OCI-LY7 (cell line): ENCODE measurements around the gene SGO1. TPM values are rescaled to one million over a fixed set of nuclear protein-coding genes. Genes with fewer than 3 reads are reported as not detected.

Source experiments
- BruUV-seq: library from RNA; stranded (reverse); fragments of 400-500 nt; replicated peaks from 2 replicates; lab custom pipeline; 2021; lab: Mats Ljungman, UMichigan
- CTCF ChIA-PET: fragments of 300-600 bp; sonication (Branson Sonifier 250); formaldehyde crosslinking; loops from one replicate; lab custom pipeline; 2022; ENCODE audit warnings: antibody characterized with exemption; ENCODE audit not compliant: unreplicated experiment; lab: Charles Lee
- POLR2A ChIA-PET: fragments of 300-600 bp; sonication (Branson Sonifier 250); formaldehyde crosslinking; loops from one replicate; lab custom pipeline; 2022; ENCODE audit warnings: antibody characterized with exemption; lab: Charles Lee
- DNase-seq: peaks from one replicate; pipeline ENCODE4 v3.0.0-alpha.2; 2015; ENCODE audit warnings: low spot score
- H2AFZ ChIP-seq: fragments of 200-600 bp; sonication (generic), shearing (Covaris generic); 2 replicates; pipeline ENCODE4 v1.6.1; 2014; ENCODE audit warnings: mild to moderate bottlenecking, antibody characterized with exemption, low read length, moderate library complexity
- H3K27ac ChIP-seq: fragments of 200-600 bp; sonication (generic); 2 replicates; pipeline ENCODE4 v1.5.1; 2014; ENCODE audit warnings: mixed run types, low read depth, mild to moderate bottlenecking, moderate library complexity, low read length, inconsistent platforms; ENCODE audit not compliant: poor library complexity, severe bottlenecking
- H3K36me3 ChIP-seq: fragments of 200-600 bp; sonication (generic); 2 replicates; pipeline ENCODE4 v1.6.1; 2014; ENCODE audit warnings: mild to moderate bottlenecking, antibody characterized with exemption, low read length, moderate library complexity, mixed read lengths; ENCODE audit not compliant: insufficient read depth
- H3K4me1 ChIP-seq: fragments of 200-600 bp; sonication (generic); 2 replicates; pipeline ENCODE4 v1.5.1; 2014; ENCODE audit warnings: mild to moderate bottlenecking, low read length; ENCODE audit not compliant: insufficient read depth, poor library complexity, severe bottlenecking
- H3K4me2 ChIP-seq: fragments of 200-600 bp; sonication (generic); 2 replicates; pipeline ENCODE4 v1.6.1; 2014; ENCODE audit warnings: mild to moderate bottlenecking, low read length
- H3K4me3 ChIP-seq: fragments of 200-600 bp; sonication (generic); 2 replicates; pipeline ENCODE4 v1.5.1; 2014; ENCODE audit warnings: mild to moderate bottlenecking, low read depth, low read length; ENCODE audit not compliant: poor library complexity, severe bottlenecking
- H3K79me2 ChIP-seq: fragments of 200-600 bp; sonication (generic); 2 replicates; pipeline ENCODE4 v1.6.1; 2016; ENCODE audit warnings: low read depth, mild to moderate bottlenecking, low read length, moderate library complexity, mixed read lengths; ENCODE audit not compliant: insufficient read depth
- H3K9me2 ChIP-seq: fragments of 200-600 bp; sonication (generic); 2 replicates; pipeline ENCODE4 v1.6.1; 2016; ENCODE audit warnings: mild to moderate bottlenecking, low read length, mixed read lengths; ENCODE audit not compliant: insufficient read depth
- H3K9me3 ChIP-seq: fragments of 200-600 bp; sonication (generic); 2 replicates; pipeline ENCODE4 v1.6.1; 2014; ENCODE audit warnings: mild to moderate bottlenecking, mixed run types, low read length, mixed read lengths
- H4K20me1 ChIP-seq: fragments of 200-600 bp; sonication (generic); 2 replicates; pipeline ENCODE4 v1.6.1; 2014; ENCODE audit warnings: mild to moderate bottlenecking, antibody characterized with exemption, low read length, moderate library complexity, mixed read lengths; ENCODE audit not compliant: insufficient read depth
- CTCF ChIP-seq: fragments of 200-600 bp; sonication (generic); conservative IDR thresholded peaks from 2 replicates; pipeline ENCODE4 v1.5.1; 2014; ENCODE audit warnings: mild to moderate bottlenecking, antibody characterized with exemption, low read length, moderate library complexity, mixed read lengths
- EZH2phosphoT487 ChIP-seq: fragments of 200-600 bp; sonication (generic); IDR thresholded peaks from 2 replicates; pipeline ENCODE4 v1.6.1; 2018; ENCODE audit warnings: low read depth, borderline replicate concordance, mild to moderate bottlenecking, mixed run types, antibody characterized with exemption, low read length, moderate library complexity, mixed read lengths
- intact Hi-C: fragments of 100-400 bp; cut with micrococcal nuclease; formaldehyde crosslinking; loops from one replicate; pipeline ENCODE4 v1.10.0; 2022; ENCODE audit not compliant: unreplicated experiment
- total RNA-seq, 2 experiments: library from RNA; depleted of rRNA in 1 of 2; stranded (reverse); fragments of >200 nt in 1 of 2; shearing (Covaris generic) in 1 of 2; gene quantifications; 2 replicates each; pipeline ENCODE4 v1.2.3, GENCODE V29; 2014 to 2022

Gene SGO1
- total RNA-seq, 2 experiments from 2014 or later = 27.6 to 38.8 TPM

GRCh38 chr3:20181276-20181675 lies 4.7 kb downstream of the SGO1 start:
- ChIA-PET CTCF (no interaction called here), POLR2A (interaction anchor here (0.5 to 1.1 kb wide), 5 partner anchors 10 to 156 kb away, joined by 3 to 4 read pairs (median 3); no protein-coding TSS in a partner anchor)
- Histone ChIP-seq H4K20me1 (no peaks in the 10 kb centered on the region; the same call in 1 of the 2 replicates), H3K79me2 (peaks cover 33% of the 10 kb centered on the region), H3K9me2 (no peaks in the 10 kb centered on the region), H2AFZ (no peak overlapping the region), H3K27ac (no peak overlapping the region), H3K36me3 (peaks cover 74% of the 10 kb centered on the region), H3K4me2 (no peak overlapping the region), H3K9me3 (no peaks in the 10 kb centered on the region), H3K4me3 (no peak overlapping the region), H3K4me1 (peaks cover 13% of the 10 kb centered on the region)
- DNase-seq = no peak
- intact Hi-C loops = loop anchor here (10.0 kb wide), 2 partner anchors 1036 to 1436 kb away; partner anchors contain the start of gene KCNH8
- BruUV-seq = no TSS peak
- TF ChIP-seq CTCF = no peak
- no peak for TF ChIP-seq EZH2phosphoT487

GRCh38 chr3:20173844-20174410 lies 12.1 kb downstream of the SGO1 start:
- intact Hi-C loops = no loop called here
- H2AFZ ChIP-seq = no peak overlapping the region
- ChIA-PET POLR2A (interaction anchor here (0.6 to 2.1 kb wide), 2 partner anchors 9 to 13 kb away, joined by 3 to 7 read pairs; no protein-coding TSS in a partner anchor), CTCF (no interaction called here)
- no peaks in the 10 kb centered on the region for H3K9me3 ChIP-seq
- no peak overlapping the region for H3K27ac ChIP-seq
- no TSS peak for BruUV-seq
- peaks cover 97% of the 10 kb centered on the region for H3K36me3 ChIP-seq
- no peak overlapping the region for H3K4me3 ChIP-seq
- TF ChIP-seq CTCF (no peak), EZH2phosphoT487 (no peak)
- H3K4me2 ChIP-seq = no peak overlapping the region
- no peaks in the 10 kb centered on the region for H3K4me1 ChIP-seq
- no peaks in the 10 kb centered on the region for H4K20me1 ChIP-seq
- no peaks in the 10 kb centered on the region for H3K79me2 ChIP-seq
- no peak for DNase-seq
- H3K9me2 ChIP-seq = no peaks in the 10 kb centered on the region

DNA sequence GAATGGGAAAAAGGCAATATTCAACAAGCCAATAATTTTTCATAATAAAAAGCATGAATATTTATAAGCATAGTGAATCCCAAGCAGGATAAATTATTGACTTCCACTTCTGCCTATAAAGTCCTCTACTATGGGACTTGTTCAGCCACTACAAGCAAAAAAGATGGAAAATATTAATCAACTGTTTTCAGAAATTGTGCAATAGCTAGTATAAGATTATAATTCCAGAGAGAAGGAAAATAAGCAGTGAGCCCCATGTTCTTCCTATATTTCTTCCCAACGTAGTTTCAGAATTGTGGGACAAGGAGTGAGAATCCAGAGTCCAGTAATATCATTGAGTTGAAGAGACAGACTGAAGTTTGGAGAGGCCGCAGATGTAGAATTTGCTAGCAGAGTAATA lies 24.3 kb downstream of the SGO1 start:
- H3K27ac ChIP-seq = no peak overlapping the region
- intact Hi-C loops = no loop called here
- peaks cover 14% of the 10 kb centered on the region for H3K4me1 ChIP-seq
- H3K36me3 ChIP-seq = peaks cover 83% of the 10 kb centered on the region
- DNase-seq = no peak
- H3K79me2 ChIP-seq = no peaks in the 10 kb centered on the region
- no peak overlapping the region for H3K4me2 ChIP-seq
- no peak overlapping the region for H2AFZ ChIP-seq
- BruUV-seq = no TSS peak
- no peaks in the 10 kb centered on the region for H4K20me1 ChIP-seq
- no peak overlapping the region for H3K4me3 ChIP-seq
- TF ChIP-seq EZH2phosphoT487 (no peak), CTCF (no peak)
- H3K9me2 ChIP-seq = no peaks in the 10 kb centered on the region
- POLR2A ChIA-PET = interaction anchor here (0.8 to 3.2 kb wide), 6 partner anchors 10 to 40 kb away, joined by 3 to 24 read pairs (median 4); partner anchors contain the start of gene SGO1
- CTCF ChIA-PET = no interaction called here
- H3K9me3 ChIP-seq = no peaks in the 10 kb centered on the region
